ENCODE measurements around the gene CNTNAP5.

- TF ChIP-seq, protein P1, sequence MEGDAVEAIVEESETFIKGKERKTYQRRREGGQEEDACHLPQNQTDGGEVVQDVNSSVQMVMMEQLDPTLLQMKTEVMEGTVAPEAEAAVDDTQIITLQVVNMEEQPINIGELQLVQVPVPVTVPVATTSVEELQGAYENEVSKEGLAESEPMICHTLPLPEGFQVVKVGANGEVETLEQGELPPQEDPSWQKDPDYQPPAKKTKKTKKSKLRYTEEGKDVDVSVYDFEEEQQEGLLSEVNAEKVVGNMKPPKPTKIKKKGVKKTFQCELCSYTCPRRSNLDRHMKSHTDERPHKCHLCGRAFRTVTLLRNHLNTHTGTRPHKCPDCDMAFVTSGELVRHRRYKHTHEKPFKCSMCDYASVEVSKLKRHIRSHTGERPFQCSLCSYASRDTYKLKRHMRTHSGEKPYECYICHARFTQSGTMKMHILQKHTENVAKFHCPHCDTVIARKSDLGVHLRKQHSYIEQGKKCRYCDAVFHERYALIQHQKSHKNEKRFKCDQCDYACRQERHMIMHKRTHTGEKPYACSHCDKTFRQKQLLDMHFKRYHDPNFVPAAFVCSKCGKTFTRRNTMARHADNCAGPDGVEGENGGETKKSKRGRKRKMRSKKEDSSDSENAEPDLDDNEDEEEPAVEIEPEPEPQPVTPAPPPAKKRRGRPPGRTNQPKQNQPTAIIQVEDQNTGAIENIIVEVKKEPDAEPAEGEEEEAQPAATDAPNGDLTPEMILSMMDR (IDR thresholded peaks at IDR 0.05 in 4 of 5, conservative IDR thresholded peaks at IDR 0.05 in 1 of 5), result no peak
- TF ChIP-seq POLR2A (IDR thresholded peaks at IDR 0.05), result no peak
Observed at GRCh38 chr2:124609667-124610066, 584.6 kb downstream of the CNTNAP5 start.

Data from gastrocnemius medialis (tissue), 4 donors.